PFSK-1 (cell line): ENCODE results near the gene GABPB2.

Source experiments
- POLR2AphosphoS5 ChIP-seq: IDR thresholded peaks from 2 replicates; pipeline ENCODE4 v1.6.1; 2012; ENCODE audit warnings: low read depth, mild to moderate bottlenecking, control low read depth, low read length, moderate library complexity
- SIN3A ChIP-seq: IDR thresholded peaks from 2 replicates; pipeline ENCODE4 v1.6.1; 2012; ENCODE audit warnings: mild to moderate bottlenecking, low read length, moderate library complexity, borderline replicate concordance; ENCODE audit not compliant: insufficient read depth
- TAF1 ChIP-seq: IDR thresholded peaks from 2 replicates; pipeline ENCODE4 v1.6.1; 2012; ENCODE audit warnings: low read length, control low read depth, borderline replicate concordance; ENCODE audit not compliant: insufficient read depth

- no peak for TF ChIP-seq TAF1
- TF ChIP-seq SIN3A: no peak
- no peak for TF ChIP-seq POLR2AphosphoS5
Observed at GRCh38 chr1:151085953-151086559, 15.5 kb downstream of the GABPB2 start.
